Cardiac septum (tissue), 1 donor: ENCODE results near the gene ITPK1. TPM values are rescaled to one million over a fixed set of nuclear protein-coding genes. Genes with fewer than 3 reads are reported as not detected.
"Not testable (repeated sequence)": the region's sequence is repeated elsewhere in the genome, so short reads cannot be mapped to it uniquely, and the experiment has no call there.

Source experiments
- DNase-seq: peaks from one replicate; pipeline ENCODE4 v3.0.0-alpha.2; 2020; ENCODE audit warnings: low spot score
- intact Hi-C: fragments of 100-400 bp; cut with DNase I; formaldehyde crosslinking; loops from one replicate; pipeline ENCODE4 v1.14.0; 2022
- total RNA-seq: library from RNA; stranded (reverse); fragmentation: NEBNext Ultra II Directional; extraction: Animal tissue kit (Norgen Biotek cat#: 25700); gene quantifications from one replicate; pipeline ENCODE4 v1.2.1, GENCODE V29; 2021
- donor health status: DM: no; HTN: no; CAD: no.

Gene ITPK1
- total RNA-seq, 1 donor from 2014 or later, result 77.1 TPM

DNA sequence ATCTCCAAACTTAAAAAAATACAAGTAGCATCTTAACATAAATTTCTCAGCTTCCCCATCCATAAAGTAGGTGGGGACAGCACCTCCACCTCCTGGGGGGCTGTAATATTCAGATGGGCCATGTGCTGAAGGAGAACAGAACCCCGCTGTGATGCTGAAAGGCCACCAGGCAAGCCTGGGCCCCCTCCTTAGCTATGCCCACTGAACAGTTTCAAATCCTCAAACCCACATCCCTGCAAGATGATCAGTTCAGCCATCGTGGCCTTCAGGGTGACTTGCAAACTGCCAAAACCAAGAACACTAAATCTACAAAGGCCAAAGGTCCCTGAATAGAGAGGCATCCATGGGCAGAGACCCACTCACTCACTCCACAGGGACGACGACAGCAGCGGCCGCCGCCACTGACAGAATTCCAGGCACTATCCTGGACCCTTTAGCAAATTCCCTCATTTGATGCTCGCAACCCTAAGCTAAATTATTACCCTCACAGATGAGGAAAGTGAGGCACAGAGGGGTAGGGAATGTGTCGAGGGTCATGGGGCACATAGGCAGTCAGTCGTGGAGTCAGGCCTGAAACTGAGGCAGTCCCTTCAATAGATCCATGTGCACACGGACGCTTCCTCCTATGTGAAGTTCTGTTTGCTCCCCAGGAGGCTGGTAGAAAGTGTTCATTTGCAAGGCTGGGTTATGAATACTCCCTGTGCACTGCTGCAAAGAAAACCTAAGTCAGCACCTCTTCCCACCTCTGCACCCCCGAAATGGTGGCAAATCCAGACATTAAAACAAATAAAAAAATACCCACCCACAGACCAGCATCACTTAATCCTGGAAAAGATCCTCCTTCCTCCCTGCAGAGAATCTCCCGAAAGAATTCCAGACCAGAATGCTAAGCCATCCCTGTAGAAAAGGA lies 5.9 kb downstream of the ITPK1 start:
- no peak for DNase-seq
- intact Hi-C loops, result no loop called here

DNA sequence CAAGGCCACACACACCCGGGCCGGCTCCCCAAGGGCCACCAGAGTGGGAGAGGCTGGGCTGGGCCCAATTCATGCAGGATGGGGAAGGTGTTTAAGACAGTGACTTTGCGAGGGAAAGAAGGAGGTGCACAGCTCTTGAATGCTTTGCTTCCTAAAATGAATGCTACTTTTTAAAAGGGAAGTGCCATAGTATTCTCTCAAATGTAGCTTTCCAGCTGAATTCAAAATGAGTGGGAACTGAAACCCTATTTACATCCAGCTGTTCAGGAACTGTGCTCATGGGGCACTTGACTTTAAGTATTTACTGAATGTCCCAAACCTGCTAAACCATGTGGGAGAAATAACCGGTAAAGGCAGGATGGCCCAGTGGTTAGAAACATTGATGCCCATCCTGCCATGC lies 7.6 kb downstream of the ITPK1 start:
- no peak for DNase-seq
- intact Hi-C loops, result no loop called here

DNA sequence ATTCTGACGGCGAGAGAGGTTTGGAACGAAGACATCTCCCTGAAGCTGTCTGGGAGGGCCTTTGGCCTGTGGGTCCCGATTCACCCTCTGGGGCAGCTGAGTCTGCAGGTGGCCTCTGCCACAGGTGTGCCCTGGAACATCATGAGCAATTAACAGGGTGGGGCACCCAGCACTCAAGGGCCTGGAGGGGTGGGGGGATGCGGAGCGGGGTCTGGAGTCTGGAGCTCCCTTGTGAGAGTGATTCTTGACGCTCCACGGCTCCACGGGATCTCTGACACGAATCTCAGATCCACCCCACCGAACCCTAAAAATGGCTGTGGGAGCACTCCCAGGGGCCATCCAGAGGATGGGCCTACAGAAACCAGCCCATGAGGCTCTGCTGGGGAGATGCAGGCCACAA lies 8.3 kb downstream of the ITPK1 start:
- intact Hi-C loops, result no loop called here

DNA sequence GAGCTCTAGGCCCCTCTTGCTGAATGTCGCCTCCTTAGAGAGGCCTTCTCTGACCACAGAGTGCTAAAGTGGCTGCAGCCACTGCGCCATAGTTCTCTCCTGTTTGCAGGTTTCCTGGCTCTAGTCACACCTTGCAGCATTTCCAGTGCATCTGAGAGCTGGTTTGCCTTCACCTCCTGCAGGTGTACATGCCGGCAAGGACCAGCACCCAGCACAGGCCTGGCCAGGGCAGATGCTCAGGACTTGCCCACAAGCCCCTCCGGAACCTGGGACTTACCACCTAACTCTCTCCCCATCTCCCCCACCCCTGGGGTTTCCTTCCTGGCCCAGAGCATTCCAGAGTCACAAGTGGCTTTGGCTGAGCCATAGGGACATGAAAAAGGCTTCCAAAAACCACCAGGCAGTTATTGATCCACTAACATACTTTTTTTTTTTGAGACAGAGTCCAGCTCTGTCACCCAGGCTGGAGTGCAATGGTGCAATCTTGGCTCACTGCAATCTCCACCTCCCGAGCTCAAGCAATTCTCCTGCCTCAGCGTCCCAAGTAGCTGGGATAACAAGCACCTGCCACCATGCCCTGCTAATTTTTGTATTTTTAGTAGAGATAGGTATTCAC lies 9.1 kb downstream of the ITPK1 start:
- DNase-seq, result no peak
- intact Hi-C loops, result no loop called here

More for the DNA sequence above, 8.3 kb downstream of the ITPK1 start:
- DNase-seq, result no peak

DNA sequence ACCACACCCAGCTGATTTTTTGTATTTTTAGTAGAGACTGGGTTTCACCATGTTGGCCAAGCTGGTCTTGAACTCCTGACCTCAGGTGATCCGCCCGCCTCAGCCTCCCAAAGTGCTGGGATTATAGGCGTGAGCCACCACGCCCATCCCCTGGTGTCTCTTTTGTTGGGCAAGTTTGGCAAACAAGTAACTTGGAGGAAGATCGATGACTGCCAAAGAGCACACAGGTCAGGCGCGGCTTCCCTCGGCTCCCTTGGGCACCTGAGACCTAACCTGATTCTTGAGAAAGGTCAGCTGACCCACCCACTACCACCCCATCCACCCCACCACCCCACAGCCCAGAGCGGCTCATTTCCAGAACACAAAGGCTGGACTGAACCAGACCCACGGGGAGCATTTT lies 9.9 kb downstream of the ITPK1 start:
- DNase-seq, intact Hi-C loops: not testable (repeated sequence)

DNA sequence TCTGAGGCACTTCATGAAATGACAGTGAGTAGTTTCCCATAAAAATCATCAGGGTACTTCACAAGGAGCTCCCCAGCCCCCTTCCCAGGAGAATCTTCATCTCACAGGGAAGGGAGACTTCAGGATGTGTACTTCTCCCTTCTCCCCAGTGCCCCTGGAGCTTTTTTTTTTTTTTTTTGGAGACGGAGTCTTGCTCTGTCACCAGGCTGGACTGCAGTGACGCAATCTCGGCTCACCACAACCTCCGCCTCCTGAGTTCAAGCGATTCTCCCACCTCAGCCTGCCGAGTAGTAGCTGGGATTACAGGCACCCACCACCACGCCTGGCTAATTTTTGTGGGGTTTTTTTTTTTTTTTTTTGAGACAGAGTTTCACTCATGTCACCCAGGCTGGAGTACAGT lies 10.4 kb downstream of the ITPK1 start:
- intact Hi-C loops, result no loop called here
- peak; percentile 91 for DNase-seq

DNA sequence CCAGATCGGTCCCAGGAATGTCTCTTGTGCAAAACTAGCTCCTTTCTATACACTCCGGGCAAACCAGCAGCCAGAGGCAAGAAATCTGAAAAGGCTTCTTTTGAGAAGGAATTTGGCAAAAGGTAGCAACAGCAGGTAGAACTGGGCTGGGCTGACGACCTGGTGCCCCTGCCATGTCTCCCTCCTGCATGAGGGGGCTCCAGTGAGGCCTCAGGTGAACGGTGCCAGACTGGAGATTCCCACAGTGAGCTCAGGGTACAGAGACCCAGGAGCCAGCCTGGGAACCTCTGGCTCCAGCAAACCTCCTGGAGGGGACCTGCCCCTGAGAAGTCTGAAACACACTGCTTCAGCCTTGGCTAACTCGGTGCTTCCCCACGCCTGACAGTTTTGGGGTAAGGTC lies 10.8 kb downstream of the ITPK1 start:
- intact Hi-C loops, result no loop called here
- no peak for DNase-seq

DNA sequence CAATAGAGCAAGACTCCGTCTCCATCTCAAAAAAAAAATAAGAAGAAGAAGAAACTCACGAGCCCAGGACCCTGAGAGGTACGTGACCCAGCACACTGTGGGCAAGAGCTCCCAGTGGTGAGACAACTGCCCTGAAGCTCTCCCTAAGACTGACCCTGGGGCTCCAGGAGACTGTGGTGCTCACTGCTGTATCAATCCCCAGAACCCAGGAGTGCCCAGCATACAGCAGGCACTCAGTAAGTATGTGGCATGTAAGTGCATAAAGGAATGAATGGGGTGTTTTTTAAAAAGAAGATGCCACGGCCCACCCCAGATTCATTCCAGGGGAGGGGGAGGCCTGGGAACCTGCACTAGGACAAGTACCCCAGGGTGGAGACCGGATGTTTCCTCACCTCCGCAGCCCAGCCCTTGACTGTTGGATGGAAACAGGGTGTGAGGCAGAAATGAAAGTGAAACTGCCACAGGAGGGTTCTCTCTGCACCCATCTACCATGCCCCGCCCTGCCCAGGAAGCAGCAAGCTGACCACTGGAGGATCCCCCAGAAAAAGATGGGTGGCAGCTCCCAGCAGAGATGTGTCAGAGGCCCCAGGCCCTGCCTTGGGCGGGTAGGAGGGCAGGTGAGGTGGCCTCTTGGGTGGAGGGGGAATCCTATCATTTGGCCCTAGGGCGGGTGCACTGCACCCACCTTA lies 12.2 kb downstream of the ITPK1 start:
- intact Hi-C loops, result no loop called here
- peak; percentile 88 for DNase-seq

DNA sequence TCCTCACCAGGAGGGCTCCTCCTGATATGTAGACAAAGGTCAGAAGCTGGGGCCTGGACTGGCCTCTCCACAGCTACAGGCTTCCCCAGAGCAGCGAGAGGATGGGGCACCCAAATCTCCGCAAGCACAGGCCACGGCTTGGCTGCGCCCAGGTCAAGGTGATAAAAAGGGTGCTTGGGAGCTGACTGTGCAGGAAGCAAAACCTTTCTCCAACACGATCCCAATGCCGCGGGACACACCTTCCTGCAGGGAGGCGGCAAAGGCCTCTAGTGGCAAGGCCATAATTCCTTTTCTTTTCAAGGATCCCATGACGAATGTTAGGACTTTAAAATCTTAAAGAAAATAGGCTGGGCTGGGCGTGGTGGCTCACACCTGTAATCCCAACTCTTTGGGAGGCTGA lies 13.6 kb downstream of the ITPK1 start:
- intact Hi-C loops, result no loop called here
- DNase-seq, result no peak

DNA sequence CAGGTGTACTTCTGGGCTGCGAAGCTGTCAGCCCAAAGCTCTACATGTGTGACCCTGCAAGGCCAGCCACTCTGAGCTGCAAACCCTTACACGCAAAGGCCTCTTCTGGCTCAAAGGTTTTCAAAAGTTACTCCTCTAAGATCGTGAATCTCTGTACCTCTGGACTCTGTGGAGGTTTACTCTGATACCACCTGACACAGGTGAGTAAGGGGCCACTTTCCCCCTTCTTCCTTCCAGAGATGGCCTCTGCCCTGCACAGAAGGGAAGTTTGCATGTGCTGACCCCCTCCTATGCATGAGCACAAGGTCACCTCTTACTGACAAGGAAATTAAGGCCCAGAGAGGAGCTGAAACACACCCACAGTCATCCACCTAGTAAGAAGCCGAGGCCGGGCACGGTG lies 14.5 kb downstream of the ITPK1 start:
- intact Hi-C loops, result no loop called here
- no peak for DNase-seq

DNA sequence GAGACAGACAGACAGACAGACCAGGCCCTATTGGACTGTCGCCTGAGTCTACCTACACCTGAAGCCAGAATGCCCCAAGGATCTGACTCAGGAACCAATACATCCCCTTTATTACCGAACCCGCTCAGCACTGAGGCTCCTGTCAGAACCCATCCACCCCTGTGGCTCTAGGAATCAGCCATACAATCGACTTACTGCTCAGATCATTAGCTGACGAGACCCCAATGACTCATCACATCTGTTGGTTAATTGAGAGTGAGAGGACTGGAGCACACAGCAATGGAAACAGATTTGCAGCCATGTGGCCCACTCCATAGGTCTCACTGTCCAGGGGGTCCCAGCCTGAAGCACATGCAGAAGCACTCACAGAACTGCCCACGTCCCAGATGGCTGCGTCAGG lies 15.2 kb downstream of the ITPK1 start:
- DNase-seq, result no peak
- intact Hi-C loops, result no loop called here

DNA sequence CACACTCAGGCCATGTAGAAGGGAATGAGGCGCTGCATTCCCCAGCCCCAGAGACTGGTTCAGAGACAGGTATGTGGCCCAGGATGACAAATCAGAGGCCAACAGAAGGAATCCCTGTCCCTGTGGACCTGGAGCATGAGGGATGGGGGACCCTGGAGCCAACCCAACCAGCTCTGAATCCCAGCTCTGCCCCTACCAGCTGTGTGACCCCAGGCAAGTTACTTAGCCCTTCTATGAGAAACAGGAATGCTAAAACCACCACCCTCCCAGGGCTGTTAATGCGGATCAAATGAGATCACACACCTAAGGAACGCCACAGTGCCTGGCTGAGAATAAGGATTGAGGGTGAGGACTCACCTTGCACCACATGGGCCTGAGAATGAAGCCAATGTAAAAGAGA lies 15.6 kb downstream of the ITPK1 start:
- intact Hi-C loops, result no loop called here
- no peak for DNase-seq

DNA sequence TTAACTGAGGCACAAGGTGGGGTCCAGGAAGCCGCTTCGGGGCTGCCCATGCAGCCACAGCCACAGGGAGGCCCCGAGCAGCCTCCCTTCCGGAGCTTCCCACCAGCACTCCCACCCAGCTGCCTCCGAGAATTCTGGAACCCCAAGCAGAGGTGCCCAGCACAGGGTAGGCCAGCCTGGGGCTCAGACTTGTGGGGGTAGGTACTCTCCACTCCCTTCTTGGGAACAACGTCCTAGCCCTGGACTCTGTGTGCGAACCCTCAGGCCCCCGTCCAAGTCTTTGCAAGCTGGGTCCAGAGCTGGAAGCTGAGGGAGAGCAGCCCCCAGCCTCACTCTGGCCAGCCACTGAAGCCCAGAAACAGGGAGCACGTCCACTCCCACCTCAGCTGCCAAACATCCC lies 16.1 kb downstream of the ITPK1 start:
- no peak for DNase-seq
- intact Hi-C loops, result no loop called here

DNA sequence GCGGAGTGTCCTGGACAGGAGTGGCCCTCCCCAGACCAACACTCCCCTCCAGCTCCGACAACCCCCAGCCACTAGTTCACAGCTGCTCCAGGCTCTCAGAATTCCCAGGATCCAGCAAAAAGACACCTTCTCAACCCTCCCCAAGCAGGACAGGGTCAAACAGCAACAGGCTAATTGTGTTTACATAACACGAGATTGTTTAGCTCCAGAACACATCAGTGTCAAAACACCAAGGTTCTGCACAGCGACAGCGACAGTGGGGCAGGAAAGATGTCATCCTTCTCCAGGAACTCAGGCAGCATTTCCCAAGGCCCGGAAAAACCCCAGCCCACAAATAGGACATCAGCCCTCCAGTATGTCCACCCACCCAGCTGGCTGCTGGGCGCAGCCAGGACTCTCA lies 16.5 kb downstream of the ITPK1 start:
- intact Hi-C loops, result no loop called here
- DNase-seq, result no peak

DNA sequence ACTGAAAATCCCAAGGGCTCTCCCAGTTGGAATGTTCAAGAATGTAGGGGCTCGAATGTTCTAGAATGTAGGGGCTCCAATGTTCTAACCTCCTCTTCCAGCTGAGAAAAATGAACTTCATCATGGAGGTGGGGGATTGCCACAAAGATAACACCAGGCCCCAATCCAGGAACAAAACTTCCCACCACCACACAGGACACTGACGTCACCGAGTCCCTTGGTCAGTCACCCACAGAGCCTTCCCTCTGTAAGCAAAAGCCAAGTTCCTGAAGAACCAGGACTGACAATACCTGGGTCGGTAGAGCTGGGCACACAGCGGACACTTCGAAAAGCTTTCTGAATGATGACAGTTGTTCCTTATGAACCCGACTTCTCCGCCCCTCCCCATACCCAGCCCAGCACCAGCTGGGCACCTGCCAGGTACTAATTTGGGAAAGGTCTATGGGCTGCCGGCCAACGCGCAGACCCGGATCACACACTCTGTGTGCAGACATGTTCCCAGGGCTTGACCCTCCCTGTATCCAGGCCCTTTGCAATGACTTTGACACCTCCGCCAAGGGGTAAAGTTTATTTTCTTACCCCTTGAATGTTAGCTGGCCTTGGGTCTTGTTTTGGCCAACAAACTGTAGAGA lies 18.9 kb downstream of the ITPK1 start:
- DNase-seq, result no peak
- intact Hi-C loops, result no loop called here

DNA sequence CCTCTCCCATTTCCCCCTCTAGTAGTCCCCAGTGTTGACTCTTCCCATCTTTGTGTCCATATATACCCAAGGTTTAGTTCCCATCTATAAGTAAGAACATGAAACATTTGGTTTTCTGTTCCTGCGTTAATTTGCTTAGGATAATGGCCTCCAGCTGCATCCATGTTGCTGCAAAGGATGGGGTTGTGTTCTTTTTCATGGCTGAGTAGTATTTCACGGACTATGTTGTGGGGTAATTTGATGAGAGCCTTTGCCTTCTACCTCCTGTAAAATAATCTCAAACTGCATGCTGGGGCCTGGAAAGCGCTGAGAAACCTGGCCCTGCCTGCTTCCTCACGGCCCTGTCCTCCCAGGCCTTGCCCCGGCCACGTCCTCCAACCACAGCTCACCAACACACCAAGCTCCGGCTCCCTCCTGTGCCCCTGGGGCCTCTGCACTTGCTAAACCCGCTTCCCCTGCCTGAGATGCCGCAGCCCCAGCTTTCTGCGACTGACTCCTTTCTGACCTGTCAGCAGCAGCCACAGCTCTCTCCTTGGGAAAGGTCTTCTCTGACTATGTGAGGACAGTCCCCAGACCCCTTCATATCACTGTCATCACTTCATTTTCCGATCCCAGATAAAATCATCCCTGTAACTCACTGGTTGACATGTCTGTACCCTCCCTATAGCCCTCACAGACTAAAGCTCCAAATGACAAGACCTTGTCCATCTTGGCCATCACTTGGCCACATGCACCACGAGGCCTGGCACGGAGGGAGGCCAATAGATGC lies 19.8 kb downstream of the ITPK1 start:
- intact Hi-C loops, result no loop called here

DNA sequence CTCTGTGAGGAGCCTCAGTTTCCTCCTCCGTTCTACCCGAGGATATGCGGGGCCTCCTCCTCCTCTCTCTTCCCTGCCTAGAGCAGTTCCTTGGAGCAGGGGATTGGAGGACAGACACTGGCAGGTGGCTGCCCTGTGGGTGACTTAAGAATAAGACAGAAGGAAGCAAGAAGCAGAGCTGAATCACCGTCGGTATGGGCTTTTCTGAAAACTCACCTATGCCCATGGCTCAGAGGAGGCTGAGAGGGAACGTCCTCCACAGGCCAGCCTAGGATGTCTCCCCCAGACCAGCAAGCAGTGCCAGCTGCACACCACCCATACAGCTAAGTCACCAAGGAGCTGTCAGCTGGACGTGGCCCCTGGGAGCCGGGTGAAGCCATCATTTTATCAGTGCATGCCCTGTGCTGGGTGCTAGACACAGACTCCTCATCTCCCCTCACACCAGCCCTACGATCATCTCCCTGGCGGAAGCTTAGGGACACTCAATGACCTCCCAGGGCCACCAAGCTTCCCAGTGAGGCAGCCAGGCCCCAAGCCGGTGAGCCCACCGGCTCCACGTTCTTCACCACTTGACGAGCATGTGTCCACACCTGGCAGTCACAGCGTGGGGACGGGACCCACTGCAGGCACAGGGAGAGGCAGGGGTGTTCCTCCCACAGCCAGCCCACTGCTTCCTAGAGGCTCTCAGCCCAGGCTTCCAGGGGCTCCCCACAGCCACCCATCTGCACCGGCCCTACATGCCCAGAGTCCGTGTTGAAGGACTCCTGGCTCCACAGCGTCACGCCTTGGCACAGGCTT lies 21.4 kb downstream of the ITPK1 start:
- DNase-seq, result no peak
- intact Hi-C loops, result loop anchor here (5.0 kb wide), 1 partner anchor 52 kb away; no protein-coding TSS in a partner anchor

More for the DNA sequence above, 19.8 kb downstream of the ITPK1 start:
- DNase-seq, result no peak
